Neuronal stem cell (in vitro differentiated cells): ENCODE measurements around the gene IFT122.
A peak's percentile ranks its signal among the peaks of the same experiment; 100 is the strongest.

Source experiments
- DNase-seq: peaks from one replicate; pipeline ENCODE4 v3.0.0-alpha.2; 2013; ENCODE audit warnings: low spot score
- H2AFZ ChIP-seq: one replicate; pipeline ENCODE4 v1.6.1; 2013; ENCODE audit warnings: mild to moderate bottlenecking, low read length, inconsistent platforms
- H2AK5ac ChIP-seq: 2 replicates; pipeline ENCODE4 v1.6.1; 2013; ENCODE audit warnings: low read depth, mild to moderate bottlenecking, inconsistent platforms, low read length, moderate library complexity, mixed read lengths
- H2BK120ac ChIP-seq: 2 replicates; pipeline ENCODE4 v1.6.1; 2013; ENCODE audit warnings: low read depth, mild to moderate bottlenecking, inconsistent platforms, low read length, moderate library complexity, mixed read lengths
- H2BK12ac ChIP-seq: one replicate; pipeline ENCODE4 v1.6.1; 2013; ENCODE audit warnings: low read length, inconsistent platforms
- H2BK15ac ChIP-seq: 2 replicates; pipeline ENCODE4 v1.6.1; 2013; ENCODE audit warnings: mild to moderate bottlenecking, low read length, inconsistent platforms, mixed read lengths
- H2BK5ac ChIP-seq: one replicate; pipeline ENCODE4 v1.6.1; 2013; ENCODE audit warnings: inconsistent platforms, mild to moderate bottlenecking, low read length, moderate library complexity
- H3K14ac ChIP-seq: one replicate; pipeline ENCODE4 v1.6.1; 2013; ENCODE audit warnings: low read length, inconsistent platforms
- H3K18ac ChIP-seq: 2 replicates; pipeline ENCODE4 v1.6.1; 2013; ENCODE audit warnings: low read length, inconsistent platforms
- H3K23ac ChIP-seq: 2 replicates; pipeline ENCODE4 v1.6.1; 2013; ENCODE audit warnings: low read depth, mild to moderate bottlenecking, mixed read lengths, low read length, inconsistent platforms; ENCODE audit not compliant: poor library complexity
- H3K27ac ChIP-seq: replicated peaks from 3 replicates; pipeline ENCODE4 v1.5.1; 2013; ENCODE audit warnings: low read length, inconsistent platforms
- H3K27me3 ChIP-seq, 3 experiments: 2 replicates each; pipeline ENCODE4 v1.6.1; 2013; ENCODE audit warnings: low read length in 3 of 3, mild to moderate bottlenecking in 2 of 3, inconsistent platforms in 1 of 3, low read depth in 1 of 3, mixed read lengths in 1 of 3, moderate library complexity in 1 of 3; ENCODE audit not compliant: control insufficient read depth in 3 of 3, insufficient read depth in 3 of 3
- H3K36me3 ChIP-seq, 2 donors: replicated peaks in 1 of 2; 2 replicates each; pipeline ENCODE4 v1.6.1; 2013; ENCODE audit warnings: low read length in 2 of 2; ENCODE audit not compliant: control insufficient read depth in 2 of 2, insufficient read depth in 2 of 2
- H3K4ac ChIP-seq: 2 replicates; pipeline ENCODE4 v1.6.1; 2013; ENCODE audit warnings: inconsistent platforms, mild to moderate bottlenecking, low read length, moderate library complexity
- H3K4me1 ChIP-seq, 2 donors: 1 replicate in 1 of 2; 2 replicates in 1 of 2; pipeline ENCODE4 v1.6.1; 2013; ENCODE audit warnings: low read length in 2 of 2, low read depth in 1 of 2; ENCODE audit not compliant: control insufficient read depth in 2 of 2, insufficient read depth in 1 of 2
- H3K4me2 ChIP-seq: one replicate; pipeline ENCODE4 v1.6.1; 2013; ENCODE audit warnings: mild to moderate bottlenecking, low read length, inconsistent platforms; ENCODE audit not compliant: insufficient read depth, poor library complexity, severe bottlenecking
- H3K4me3 ChIP-seq, 2 donors: 2 replicates each; pipeline ENCODE4 v1.5.1; 2013; ENCODE audit warnings: low read length in 2 of 2, mild to moderate bottlenecking in 2 of 2, inconsistent platforms in 1 of 2, moderate library complexity in 1 of 2
- H3K79me1 ChIP-seq: one replicate; pipeline ENCODE4 v1.6.1; 2013; ENCODE audit warnings: low read depth, mild to moderate bottlenecking, inconsistent platforms, low read length, moderate library complexity
- H3K9ac ChIP-seq: one replicate; pipeline ENCODE4 v1.6.1; 2013; ENCODE audit warnings: mild to moderate bottlenecking, low read depth, low read length, inconsistent platforms; ENCODE audit not compliant: poor library complexity
- H3K9me3 ChIP-seq, 2 donors: replicated peaks in 1 of 2; 2 replicates each; pipeline versions ENCODE3 to v1.6.1; 2013; ENCODE audit warnings: low read length in 2 of 2, mild to moderate bottlenecking in 2 of 2, inconsistent platforms in 1 of 2, low read depth in 1 of 2, mixed read lengths in 1 of 2, moderate library complexity in 1 of 2; ENCODE audit not compliant: control insufficient read depth in 2 of 2, insufficient read depth in 1 of 2
- H4K8ac ChIP-seq: one replicate; pipeline ENCODE4 v1.6.1; 2013; ENCODE audit warnings: low read depth, mild to moderate bottlenecking, inconsistent platforms, low read length, moderate library complexity
- H4K91ac ChIP-seq: one replicate; pipeline ENCODE4 v1.6.1; 2013; ENCODE audit warnings: low read length, low read depth, mild to moderate bottlenecking, inconsistent platforms; ENCODE audit not compliant: poor library complexity
- WGBS, 2 donors: extraction: QIAGEN DNeasy Blood & Tissue Kit; methylation state at CpG; one replicate each; pipeline ENCODE4 v1.1.7; 2013; ENCODE audit warnings: missing lambda C conversion rate in 2 of 2, mixed read lengths in 1 of 2; ENCODE audit not compliant: insufficient read length in 2 of 2, insufficient replicate concordance in 1 of 2; ENCODE audit errors: extremely low coverage in 2 of 2; 5-methylcytosine and 5-hydroxymethylcytosine counted together

IFT122 gene

GRCh38 chr3:129424185-129424841 is 15.7 kb upstream of the IFT122 start:
- DNase-seq = no peak
- Histone ChIP-seq H2BK15ac (no peak overlapping the region), H2BK120ac (no peak overlapping the region), H3K4me2 (no peak overlapping the region), H3K23ac (no peak overlapping the region), H3K14ac (no peak overlapping the region), H3K9me3 (no peaks in the 10 kb centered on the region), H3K18ac (no peak overlapping the region), H2AFZ (peak overlapping the region; percentile 75), H2AK5ac (no peak overlapping the region), H3K4me1 (peaks cover 9 to 15% of the 10 kb centered on the region in 2 donors), H3K27ac (no peak overlapping the region), H3K36me3 (no peaks in the 10 kb centered on the region), H3K9ac (no peak overlapping the region), H4K91ac (no peak overlapping the region), H2BK12ac (no peak overlapping the region), H2BK5ac (no peak overlapping the region), H4K8ac (no peak overlapping the region), H3K27me3 (no peaks in the 10 kb centered on the region), H3K4ac (no peak overlapping the region), H3K4me3 (no peak overlapping the region), H3K79me1 (no peaks in the 10 kb centered on the region)
- no CpG with 5 or more reads among the region's 4 CpGs for WGBS, 2 donors

- Histone ChIP-seq H3K4ac (no peak overlapping the region), H3K9me3 (no peaks in the 10 kb centered on the region), H2BK15ac (no peak overlapping the region), H2BK5ac (no peak overlapping the region), H2AFZ (peak overlapping the region; percentile 63), H3K27ac (no peak overlapping the region), H3K4me2 (no peak overlapping the region), H3K4me1 (peaks cover 9 to 18% of the 10 kb centered on the region in 2 donors), H3K27me3 (no peaks in the 10 kb centered on the region), H3K18ac (no peak overlapping the region), H3K14ac (no peak overlapping the region), H4K91ac (no peak overlapping the region), H3K36me3 (peaks cover 0 to 9% of the 10 kb centered on the region in 2 donors), H4K8ac (no peak overlapping the region), H3K9ac (no peak overlapping the region), H2BK12ac (no peak overlapping the region), H3K79me1 (no peaks in the 10 kb centered on the region), H3K4me3 (no peak overlapping the region), H2AK5ac (no peak overlapping the region), H2BK120ac (no peak overlapping the region), H3K23ac (no peak overlapping the region)
- no peak for DNase-seq
- no CpG with 5 or more reads among the region's 3 CpGs for WGBS, 2 donors
Measured at GRCh38 chr3:129425213-129425612, 14.8 kb upstream of the IFT122 start.

- H3K9me3 ChIP-seq = no peaks in the 10 kb centered on the region
- peaks cover 9 to 18% of the 10 kb centered on the region in 2 donors for H3K4me1 ChIP-seq
- peaks cover 0 to 12% of the 10 kb centered on the region in 2 donors for H3K36me3 ChIP-seq
- H4K91ac ChIP-seq = no peak overlapping the region
- no peak for DNase-seq
- H3K27ac ChIP-seq = no peak overlapping the region
- H3K9ac ChIP-seq = no peak overlapping the region
- no peak overlapping the region for H2BK15ac ChIP-seq
- H3K4me3 ChIP-seq = no peak overlapping the region
- no CpG with 5 or more reads among the region's 2 CpGs for WGBS, 2 donors
- no peak overlapping the region for H3K23ac ChIP-seq
- no peak overlapping the region for H2BK12ac ChIP-seq
- H3K4me2 ChIP-seq = no peak overlapping the region
- H3K18ac ChIP-seq = no peak overlapping the region
- H2BK120ac ChIP-seq = no peak overlapping the region
- peak overlapping the region; percentile 63 for H2AFZ ChIP-seq
- no peak overlapping the region for H2BK5ac ChIP-seq
- no peak overlapping the region for H2AK5ac ChIP-seq
- H3K4ac ChIP-seq = no peak overlapping the region
- H3K79me1 ChIP-seq = no peaks in the 10 kb centered on the region
- H3K14ac ChIP-seq = no peak overlapping the region
- H4K8ac ChIP-seq = no peak overlapping the region
- H3K27me3 ChIP-seq = no peaks in the 10 kb centered on the region
Measured at GRCh38 chr3:129425619-129426018, 14.4 kb upstream of the IFT122 start.

- Histone ChIP-seq H3K18ac (no peak overlapping the region), H3K79me1 (no peaks in the 10 kb centered on the region), H3K27me3 (no peaks in the 10 kb centered on the region), H3K4me2 (peak overlapping the region; percentile 100), H2BK15ac (no peak overlapping the region), H3K4ac (no peak overlapping the region), H3K23ac (no peak overlapping the region), H3K4me1 (peaks cover 11 to 18% of the 10 kb centered on the region in 2 donors), H3K36me3 (peaks cover 11 to 35% of the 10 kb centered on the region in 2 donors), H3K4me3 (peak overlapping the region; percentile 52 to 81), H2AK5ac (no peak overlapping the region), H4K8ac (no peak overlapping the region), H3K14ac (no peak overlapping the region), H3K9me3 (no peaks in the 10 kb centered on the region), H2BK5ac (no peak overlapping the region), H2AFZ (peak overlapping the region; percentile 85), H2BK12ac (no peak overlapping the region), H3K27ac (no peak overlapping the region), H4K91ac (no peak overlapping the region), H3K9ac (peak overlapping the region; percentile 94), H2BK120ac (no peak overlapping the region)
- WGBS, 2 donors = no CpG with 5 or more reads among the region's 8 CpGs
- no peak for DNase-seq
Measured at GRCh38 chr3:129428007-129428375, 12.0 kb upstream of the IFT122 start.
